Effector CD4-positive, alpha-beta T cell (primary cell): Measurements from ENCODE around the gene ARCN1.

Experiments used
- DNase-seq: peaks from one replicate; pipeline ENCODE4 v3.0.0-alpha.2; 2020

The ARCN1 gene

GRCh38 chr11:118622376-118623268, 50.4 kb downstream of the ARCN1 start:
- no peak for DNase-seq

- no peak for DNase-seq
These were observed 51.1 kb downstream of the ARCN1 start for GRCh38 chr11:118623269-118623655.

- no peak for DNase-seq
These were observed 53.0 kb downstream of the ARCN1 start for GRCh38 chr11:118625036-118625690.

- no peak for DNase-seq
These were observed 53.8 kb downstream of the ARCN1 start for GRCh38 chr11:118625976-118626375.

GRCh38 chr11:118627566-118627965, 55.4 kb downstream of the ARCN1 start:
- no peak for DNase-seq

GRCh38 chr11:118628031-118628430, 55.8 kb downstream of the ARCN1 start:
- no peak for DNase-seq

- DNase-seq, result no peak
These were observed 56.2 kb downstream of the ARCN1 start for GRCh38 chr11:118628432-118628831.

- DNase-seq, result no peak
These were observed 56.8 kb downstream of the ARCN1 start for GRCh38 chr11:118628861-118629549.

GRCh38 chr11:118629761-118630661, 57.8 kb downstream of the ARCN1 start:
- no peak for DNase-seq

- DNase-seq, result no peak
These were observed 59.1 kb downstream of the ARCN1 start for GRCh38 chr11:118631142-118631909.

- DNase-seq, result no peak
These were observed 60.5 kb downstream of the ARCN1 start for GRCh38 chr11:118632577-118633318.

GRCh38 chr11:118633319-118633690, 61.1 kb downstream of the ARCN1 start:
- no peak for DNase-seq

GRCh38 chr11:118633979-118634378, 61.8 kb downstream of the ARCN1 start:
- DNase-seq, result no peak

- no peak for DNase-seq
These were observed 62.4 kb downstream of the ARCN1 start for GRCh38 chr11:118634431-118635236.

- no peak for DNase-seq
These were observed 63.0 kb downstream of the ARCN1 start for GRCh38 chr11:118635237-118635591.

- DNase-seq, result no peak
These were observed 63.4 kb downstream of the ARCN1 start for GRCh38 chr11:118635642-118636041.

- no peak for DNase-seq
These were observed 64.5 kb downstream of the ARCN1 start for GRCh38 chr11:118636569-118637290.

GRCh38 chr11:118638726-118639125, 66.5 kb downstream of the ARCN1 start:
- no peak for DNase-seq

- DNase-seq, result no peak
These were observed 67.7 kb downstream of the ARCN1 start for GRCh38 chr11:118639899-118640298.
